Measurements from ENCODE around the gene MPL. TPM values are rescaled to one million over a fixed set of nuclear protein-coding genes. Genes with fewer than 3 reads are reported as not detected.

MPL gene
- polyA plus RNA-seq, 1 of the 3 experiments (the other 2 are of a cell fraction) = not detected

GRCh38 chr1:43348343-43348808, 10.8 kb downstream of the MPL start:
- no peak for DNase-seq
- Histone ChIP-seq H3K36me3 (replicated peaks in 1 of 2; ENCODE audit: control insufficient read depth in 1 of 2, insufficient read depth in 2 of 2, low read length in 1 of 2) (no peaks in the 10 kb centered on the region), H3K9me3 (no peaks in the 10 kb centered on the region), H3K27ac (ENCODE audit: low read depth in 2 of 2, low read length in 1 of 2) (peak overlapping the region in 1 of 2 experiments; percentile 51; a peak in 1 of 4 replicates), H3K9ac (no peak overlapping the region), H3K4me1 (ENCODE audit: control insufficient read depth in 1 of 2, insufficient read depth in 2 of 2, low read depth in 1 of 2, low read length in 1 of 2) (peaks cover 13 to 14% of the 10 kb centered on the region in 2 experiments; a peak in 2 of 4 replicates), H3K27me3 (ENCODE audit: insufficient read depth) (no peaks in the 10 kb centered on the region), H3K79me2 (ENCODE audit: insufficient read depth) (no peaks in the 10 kb centered on the region), H3K4me3 (ENCODE audit: low read depth in 2 of 2, low read length in 1 of 2) (peak overlapping the region; percentile 49 to 56; a peak in 3 of 4 replicates), H2AFZ (ENCODE audit: low read depth) (peak overlapping the region; percentile 74; the same call in 1 of the 2 replicates), H4K20me1 (ENCODE audit: insufficient read depth) (no peaks in the 10 kb centered on the region), H3K9me2 (no peaks in the 10 kb centered on the region), H3F3A (replicated peaks; ENCODE audit: insufficient read depth) (peaks cover 10% of the 10 kb centered on the region), H3K4me2 (peak overlapping the region; percentile 63; the same call in 1 of the 2 replicates)
- 53% methylated on average over 12 of the region's 22 CpGs for WGBS (ENCODE audit: low lambda C conversion rate)
- no peak for TF ChIP-seq PBX3 (IDR thresholded peaks at IDR 0.05)
- TF ChIP-seq GABPA (IDR thresholded peaks at IDR 0.05; ENCODE audit: low read depth) = no peak
- TF ChIP-seq USF2 (IDR thresholded peaks at IDR 0.05; ENCODE audit: borderline replicate concordance, low read depth, low read length) = no peak
- ChIA-PET POLR2A (interaction anchor here (0.9 to 1.4 kb wide), 2 partner anchors 8 to 10 kb away, joined by 3 to 8 read pairs; partner anchors contain the start of gene CDC20), CTCF (interaction anchor here (0.8 to 1.3 kb wide), 2 partner anchors 10 to 122 kb away, joined by 3 to 4 read pairs; partner anchors contain the start of gene CDC20)

- Histone ChIP-seq H3K9me2 (no peaks in the 10 kb centered on the region), H3K27me3 (ENCODE audit: insufficient read depth) (no peaks in the 10 kb centered on the region), H4K20me1 (ENCODE audit: insufficient read depth) (no peaks in the 10 kb centered on the region), H3K9ac (no peak overlapping the region), H3K4me2 (peak overlapping the region; percentile 63), H3K79me2 (ENCODE audit: insufficient read depth) (no peaks in the 10 kb centered on the region), H3K36me3 (replicated peaks in 1 of 2; ENCODE audit: control insufficient read depth in 1 of 2, insufficient read depth in 2 of 2, low read length in 1 of 2) (no peaks in the 10 kb centered on the region), H3K4me3 (ENCODE audit: low read depth in 2 of 2, low read length in 1 of 2) (peak overlapping the region; percentile 49 to 56), H3F3A (replicated peaks; ENCODE audit: insufficient read depth) (peaks cover 10% of the 10 kb centered on the region), H2AFZ (ENCODE audit: low read depth) (peak overlapping the region; percentile 84; the same call in 1 of the 2 replicates), H3K4me1 (ENCODE audit: control insufficient read depth in 1 of 2, insufficient read depth in 2 of 2, low read depth in 1 of 2, low read length in 1 of 2) (peaks cover 13 to 14% of the 10 kb centered on the region in 2 experiments; a peak in 2 of 4 replicates), H3K27ac (ENCODE audit: low read depth in 2 of 2, low read length in 1 of 2) (peak overlapping the region in 1 of 2 experiments; percentile 84; a peak in 1 of 4 replicates), H3K9me3 (no peaks in the 10 kb centered on the region)
- POLR2A ChIA-PET = interaction anchor here (0.6 to 1.4 kb wide), 3 partner anchors 9 to 315 kb away, joined by 3 to 8 read pairs (median 3); partner anchors contain the start of gene CDC20
- 18% methylated on average over 15 of the region's 72 CpGs for WGBS (ENCODE audit: low lambda C conversion rate)
- CTCF ChIA-PET = interaction anchor here (0.8 to 1.3 kb wide), 2 partner anchors 9 to 122 kb away, joined by 3 to 4 read pairs; partner anchors contain the start of gene CDC20
- TF ChIP-seq RCOR1 (IDR thresholded peaks at IDR 0.05; ENCODE audit: low read length) = no peak
- TF ChIP-seq FOXM1 (IDR thresholded peaks at IDR 0.05; ENCODE audit: low read depth) = no peak
- TF ChIP-seq NRF1 (IDR thresholded peaks at IDR 0.05; ENCODE audit: low read depth, low read length) = peak; percentile 82
- no peak for TF ChIP-seq REST (IDR thresholded peaks at IDR 0.05; ENCODE audit: low read depth, low read length)
- DNase-seq = peak; percentile 98
These were observed 11.4 kb downstream of the MPL start for GRCh38 chr1:43348809-43349593.

Data from SK-N-SH (cell line).